ENCODE measurements around the gene GCSAML. TPM values are rescaled to one million over a fixed set of nuclear protein-coding genes. Genes with fewer than 3 reads are reported as not detected.

GCSAML gene
- total RNA-seq, 1 experiment from 2014 or later = not detected

DNA sequence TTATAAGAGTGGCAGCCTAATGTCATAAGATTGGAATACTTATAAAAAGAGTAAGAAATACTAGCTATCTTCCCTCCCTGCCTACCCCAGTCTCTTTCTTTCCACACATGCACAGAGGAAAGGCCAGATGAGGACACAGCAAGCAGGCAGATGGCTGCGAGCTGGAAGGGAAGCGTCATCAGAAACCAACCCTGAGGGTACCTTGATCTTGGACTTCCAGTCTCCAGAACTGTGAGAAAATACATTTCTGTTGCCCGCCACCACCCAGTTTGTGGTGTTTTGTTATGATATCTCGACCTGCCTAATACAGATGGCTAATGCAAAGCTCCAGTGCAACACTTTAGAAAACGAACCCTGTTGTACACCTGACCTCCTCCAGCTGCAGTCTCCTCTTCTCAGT is 10.4 kb upstream of the GCSAML start:
- ChIA-PET POLR2A (no interaction called here), CTCF (no interaction called here), RAD21 (ENCODE audit: low non-redundant PET in 1 of 2, low total read pairs in 2 of 2, uncharacterized antibody in 2 of 2, unreplicated experiment in 2 of 2) (no interaction called here)
- ATAC-seq (no peak), DNase-seq (ENCODE audit: low read depth, low spot score) (no peak)
- Histone ChIP-seq H3K9me2 (ENCODE audit: insufficient read depth) (no peaks in the 10 kb centered on the region), H2AFZ (ENCODE audit: low read depth, low read length, poor library complexity, severe bottlenecking) (no peak overlapping the region), H3K27me3 (ENCODE audit: insufficient read depth, low read length) (0 out of 2 replicates have a peak, but pooled peaks cover 4% of the 10 kb centered on the region), H3K27ac (ENCODE audit: low read depth, low read length) (no peak overlapping the region), H3K9me3 (ENCODE audit: control insufficient read depth in 1 of 2, insufficient read depth in 1 of 2, low read depth in 1 of 2, low read length in 2 of 2) (no peaks in the 10 kb centered on the region), H3K4me2 (ENCODE audit: low read length) (no peak overlapping the region), H3K4me1 (ENCODE audit: control insufficient read depth in 1 of 2, insufficient read depth in 2 of 2, low read length in 2 of 2) (no peaks in the 10 kb centered on the region), H3K9ac (ENCODE audit: low read length) (no peak overlapping the region), H3K4me3 (replicated peaks in 1 of 2; ENCODE audit: low read depth in 1 of 2, low read length in 2 of 2) (no peak overlapping the region), H3K79me2 (ENCODE audit: insufficient read depth, low read length) (no peaks in the 10 kb centered on the region), H4K20me1 (ENCODE audit: insufficient read depth) (no peaks in the 10 kb centered on the region), H3K36me3 (ENCODE audit: control insufficient read depth in 1 of 2, insufficient read depth in 2 of 2, low read length in 2 of 2) (no peaks in the 10 kb centered on the region)
- intact Hi-C loops (cut with micrococcal nuclease) = no loop called here
- no TSS peak for BruUV-seq (replicated peaks)
- TF ChIP-seq ATF3 (IDR thresholded peaks at IDR 0.05) (no peak), TCF7L2 (IDR thresholded peaks at IDR 0.05; ENCODE audit: borderline replicate concordance, extremely low read depth, insufficient read depth, insufficient read length) (no peak), POLR2A (IDR thresholded peaks at IDR 0.05; ENCODE audit: borderline replicate concordance, extremely low read depth, insufficient read depth, insufficient read length) (no peak), EZH2phosphoT487 (IDR thresholded peaks at IDR 0.05; ENCODE audit: borderline replicate concordance) (no peak), POLR2AphosphoS5 (IDR thresholded peaks at IDR 0.05; ENCODE audit: low read depth, low read length) (no peak), ZFX (IDR thresholded peaks at IDR 0.05) (no peak), SP1 (IDR thresholded peaks at IDR 0.05; ENCODE audit: low read depth) (no peak), CEBPB (IDR thresholded peaks at IDR 0.05; ENCODE audit: low read depth) (no peak), RAD21 (IDR thresholded peaks at IDR 0.05; ENCODE audit: low read depth) (no peak), REST (IDR thresholded peaks at IDR 0.05; ENCODE audit: low read depth) (no peak)
- TF ChIP-seq, protein P1, sequence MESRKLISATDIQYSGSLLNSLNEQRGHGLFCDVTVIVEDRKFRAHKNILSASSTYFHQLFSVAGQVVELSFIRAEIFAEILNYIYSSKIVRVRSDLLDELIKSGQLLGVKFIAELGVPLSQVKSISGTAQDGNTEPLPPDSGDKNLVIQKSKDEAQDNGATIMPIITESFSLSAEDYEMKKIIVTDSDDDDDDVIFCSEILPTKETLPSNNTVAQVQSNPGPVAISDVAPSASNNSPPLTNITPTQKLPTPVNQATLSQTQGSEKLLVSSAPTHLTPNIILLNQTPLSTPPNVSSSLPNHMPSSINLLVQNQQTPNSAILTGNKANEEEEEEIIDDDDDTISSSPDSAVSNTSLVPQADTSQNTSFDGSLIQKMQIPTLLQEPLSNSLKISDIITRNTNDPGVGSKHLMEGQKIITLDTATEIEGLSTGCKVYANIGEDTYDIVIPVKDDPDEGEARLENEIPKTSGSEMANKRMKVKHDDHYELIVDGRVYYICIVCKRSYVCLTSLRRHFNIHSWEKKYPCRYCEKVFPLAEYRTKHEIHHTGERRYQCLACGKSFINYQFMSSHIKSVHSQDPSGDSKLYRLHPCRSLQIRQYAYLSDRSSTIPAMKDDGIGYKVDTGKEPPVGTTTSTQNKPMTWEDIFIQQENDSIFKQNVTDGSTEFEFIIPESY (IDR thresholded peaks at IDR 0.05; ENCODE audit: extremely low read depth, insufficient replicate concordance, low read length) = no peak

All from HCT116 (cell line).